ENCODE measurements around the gene CCPG1. TPM values are rescaled to one million over a fixed set of nuclear protein-coding genes. Genes with fewer than 3 reads are reported as not detected.

CCPG1 gene
- total RNA-seq, 1 donor from 2014 or later = 21.3 TPM

- Mint-ChIP-seq H3K36me3 (peaks cover 8% of the 10 kb centered on the region), H3K9me3 (no peaks in the 10 kb centered on the region), H3K4me3 (no peak overlapping the region), H3K4me1 (no peaks in the 10 kb centered on the region), H3K27ac (no peak overlapping the region), H3K27me3 (ENCODE audit: low read depth) (no peaks in the 10 kb centered on the region)
- no peak for DNase-seq (ENCODE audit: low spot score in 2 of 2, unreplicated experiment in 2 of 2)
- TF ChIP-seq CTCF (IDR thresholded peaks at IDR 0.05; ENCODE audit: unreplicated experiment) = no peak
Observed at GRCh38 chr15:55389264-55389607, 18.9 kb downstream of the CCPG1 start.

GRCh38 chr15:55387027-55387426 lies 21.1 kb downstream of the CCPG1 start:
- no peaks in the 10 kb centered on the region for H3K27me3 Mint-ChIP-seq (ENCODE audit: low read depth)
- peaks cover 6% of the 10 kb centered on the region for H3K9me3 Mint-ChIP-seq
- H3K4me1 Mint-ChIP-seq = no peaks in the 10 kb centered on the region
- no peak overlapping the region for H3K27ac Mint-ChIP-seq
- DNase-seq (ENCODE audit: low spot score in 2 of 2, unreplicated experiment in 2 of 2) = no peak
- no peak for TF ChIP-seq CTCF (IDR thresholded peaks at IDR 0.05; ENCODE audit: unreplicated experiment)
- H3K36me3 Mint-ChIP-seq = peaks cover 23% of the 10 kb centered on the region
- H3K4me3 Mint-ChIP-seq = no peak overlapping the region

- peaks cover 6% of the 10 kb centered on the region for H3K9me3 Mint-ChIP-seq
- peaks cover 25% of the 10 kb centered on the region for H3K36me3 Mint-ChIP-seq
- no peak overlapping the region for H3K4me3 Mint-ChIP-seq
- H3K27ac Mint-ChIP-seq = no peak overlapping the region
- no peak for TF ChIP-seq CTCF (IDR thresholded peaks at IDR 0.05; ENCODE audit: unreplicated experiment)
- DNase-seq (ENCODE audit: low spot score in 2 of 2, unreplicated experiment in 2 of 2) = no peak
- H3K27me3 Mint-ChIP-seq (ENCODE audit: low read depth) = no peaks in the 10 kb centered on the region
- H3K4me1 Mint-ChIP-seq = no peaks in the 10 kb centered on the region
Observed at GRCh38 chr15:55383687-55384086, 24.5 kb downstream of the CCPG1 start.

- H3K4me3 Mint-ChIP-seq = no peak overlapping the region
- no peak overlapping the region for H3K27ac Mint-ChIP-seq
- DNase-seq (ENCODE audit: low spot score in 2 of 2, unreplicated experiment in 2 of 2) = no peak
- TF ChIP-seq CTCF (IDR thresholded peaks at IDR 0.05; ENCODE audit: unreplicated experiment) = no peak
- peaks cover 6% of the 10 kb centered on the region for H3K9me3 Mint-ChIP-seq
- no peaks in the 10 kb centered on the region for H3K4me1 Mint-ChIP-seq
- H3K36me3 Mint-ChIP-seq = peaks cover 21% of the 10 kb centered on the region
- H3K27me3 Mint-ChIP-seq (ENCODE audit: low read depth) = no peaks in the 10 kb centered on the region
Observed at GRCh38 chr15:55381595-55381994, 26.6 kb downstream of the CCPG1 start.

- Mint-ChIP-seq H3K9me3 (peaks cover 6% of the 10 kb centered on the region), H3K27me3 (ENCODE audit: low read depth) (no peaks in the 10 kb centered on the region), H3K36me3 (peaks cover 22% of the 10 kb centered on the region), H3K4me3 (no peak overlapping the region), H3K27ac (no peak overlapping the region), H3K4me1 (no peaks in the 10 kb centered on the region)
- DNase-seq (ENCODE audit: low spot score in 2 of 2, unreplicated experiment in 2 of 2) = no peak
- TF ChIP-seq CTCF (IDR thresholded peaks at IDR 0.05; ENCODE audit: unreplicated experiment) = no peak
Observed at GRCh38 chr15:55379095-55379494, 29.1 kb downstream of the CCPG1 start.
